CD4-positive, alpha-beta memory T cell (primary cell): ENCODE data around the gene ISLR. TPM values are rescaled to one million over a fixed set of nuclear protein-coding genes. Genes with fewer than 3 reads are reported as not detected.

Experiments
- CTCF ChIA-PET: fragments of 350-600 bp; sonication (Branson Sonifier 250); formaldehyde crosslinking; loops from one replicate; lab custom pipeline; 2021; ENCODE audit warnings: inconsistent platforms; ENCODE audit not compliant: partially characterized antibody; lab: Charles Lee
- POLR2A ChIA-PET: fragments of 350-600 bp; sonication (Branson Sonifier 250); formaldehyde crosslinking; loops from one replicate; lab custom pipeline; 2021; ENCODE audit not compliant: partially characterized antibody; lab: Charles Lee
- DNase-seq, 5 donors: peaks; one replicate each; pipeline versions ENCODE4 v3.0.0 to v3.0.0-alpha.2; 2020 to 2022; ENCODE audit warnings: mixed read lengths in 1 of 5
- H3K27ac ChIP-seq: one replicate; pipeline ENCODE4 v1.7.0; 2013; ENCODE audit warnings: low read depth, low read length
- H3K27me3 ChIP-seq: 2 replicates; pipeline ENCODE4 v1.7.0; 2013; ENCODE audit warnings: mild to moderate bottlenecking, low read length, moderate library complexity; ENCODE audit not compliant: insufficient read depth
- H3K36me3 ChIP-seq: 2 replicates; pipeline ENCODE4 v1.7.0; 2013; ENCODE audit warnings: mild to moderate bottlenecking, low read length, moderate library complexity; ENCODE audit not compliant: insufficient read depth
- H3K4me1 ChIP-seq: 2 replicates; pipeline ENCODE4 v1.7.0; 2013; ENCODE audit warnings: mild to moderate bottlenecking, low read length, moderate library complexity; ENCODE audit not compliant: insufficient read depth
- H3K4me3 ChIP-seq, 2 donors: one replicate each; pipeline ENCODE4 v1.7.0; 2013; ENCODE audit warnings: low read length in 2 of 2, mild to moderate bottlenecking in 1 of 2
- H3K9me3 ChIP-seq, 2 donors: one replicate each; pipeline ENCODE4 v1.7.0; 2013; ENCODE audit warnings: low read length in 2 of 2, control low read depth in 1 of 2; ENCODE audit not compliant: control insufficient read depth in 1 of 2
- H3K27ac Mint-ChIP-seq, 7 donors: one replicate each; pipeline ENCODE4 v1.8.0; 2020 to 2021; ENCODE audit warnings: mixed read lengths in 7 of 7, mild to moderate bottlenecking in 6 of 7, inconsistent platforms in 3 of 7, moderate library complexity in 3 of 7
- H3K27me3 Mint-ChIP-seq, 2 donors: one replicate each; pipeline ENCODE4 v1.8.0; 2020 to 2021; ENCODE audit warnings: mixed read lengths in 2 of 2
- H3K36me3 Mint-ChIP-seq, 2 donors: one replicate each; pipeline ENCODE4 v1.8.0; 2020 to 2021; ENCODE audit warnings: mixed read lengths in 2 of 2, inconsistent platforms in 1 of 2, mild to moderate bottlenecking in 1 of 2
- H3K4me1 Mint-ChIP-seq, 4 donors: one replicate each; pipeline ENCODE4 v1.8.0; 2020 to 2021; ENCODE audit warnings: mixed read lengths in 4 of 4, mild to moderate bottlenecking in 1 of 4
- H3K4me3 Mint-ChIP-seq, 8 donors: one replicate each; pipeline ENCODE4 v1.8.0; 2020 to 2021; ENCODE audit warnings: mixed read lengths in 8 of 8, mild to moderate bottlenecking in 7 of 8, moderate library complexity in 6 of 8, inconsistent platforms in 3 of 8
- H3K9me3 Mint-ChIP-seq, 8 donors: one replicate each; pipeline ENCODE4 v1.8.0; 2020 to 2021; ENCODE audit warnings: mixed read lengths in 8 of 8, mild to moderate bottlenecking in 5 of 8, inconsistent platforms in 3 of 8, moderate library complexity in 1 of 8
- intact Hi-C: fragments of 100-400 bp; cut with micrococcal nuclease; formaldehyde crosslinking; loops from one replicate; pipeline ENCODE4 v1.15.1; 2023
- polyA plus RNA-seq, 2 donors: library from polyadenylated mRNA; unstranded; fragments of 300-500 nt; fragmentation: Illumina TruSeq; gene quantifications; one replicate each; pipeline ENCODE4 v1.2.3, GENCODE V29; 2021
- total RNA-seq, 2 experiments: library from RNA; stranded (reverse); gene quantifications; one replicate each; pipeline ENCODE4 v1.2.3, GENCODE V29; 2021

Gene ISLR
- total and polyA plus RNA-seq, 4 experiments from 2014 or later = not detected

DNA sequence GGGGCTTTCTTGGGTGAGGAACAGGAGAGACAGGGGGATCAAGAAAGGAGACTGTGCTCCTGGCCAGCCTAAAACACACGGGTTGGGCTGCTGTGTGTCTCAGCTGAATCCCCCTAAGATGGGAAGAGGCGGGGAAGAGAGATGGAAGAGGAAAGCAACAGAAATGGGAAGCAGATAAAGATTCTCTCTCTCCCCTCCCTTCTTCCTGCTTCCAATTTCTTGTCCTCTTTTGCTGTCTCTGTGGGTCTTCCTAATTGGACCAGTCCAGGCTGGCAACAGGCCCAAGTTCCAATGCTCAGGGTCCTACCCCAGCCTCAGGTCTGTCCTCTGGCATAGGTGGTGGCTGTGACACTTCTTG, 36.0 kb upstream of the ISLR start:
- H3K36me3 ChIP-seq = no peaks in the 10 kb centered on the region
- Mint-ChIP-seq H3K27ac (peak overlapping the region in 1 of 7 donors; percentile 59), H3K27me3 (peaks cover 40 to 53% of the 10 kb centered on the region in 2 donors), H3K36me3 (no peaks in the 10 kb centered on the region), H3K4me1 (peaks cover 11 to 26% (median 18%) of the 10 kb centered on the region in 4 donors), H3K4me3 (peak overlapping the region in 5 of 8 donors; percentile 29 to 83 (median 50)), H3K9me3 (no peaks in the 10 kb centered on the region)
- no peak overlapping the region for H3K27ac ChIP-seq
- H3K4me3 ChIP-seq = no peak overlapping the region
- POLR2A ChIA-PET = no interaction called here
- peaks cover 23% of the 10 kb centered on the region for H3K27me3 ChIP-seq
- no peaks in the 10 kb centered on the region for H3K9me3 ChIP-seq
- intact Hi-C loops = no loop called here
- H3K4me1 ChIP-seq = peaks cover 15% of the 10 kb centered on the region
- CTCF ChIA-PET = interaction anchor here (0.6 kb wide), 1 partner anchor 138 kb away, joined by 3 read pairs; no protein-coding TSS in a partner anchor
- DNase-seq = no peak

DNA sequence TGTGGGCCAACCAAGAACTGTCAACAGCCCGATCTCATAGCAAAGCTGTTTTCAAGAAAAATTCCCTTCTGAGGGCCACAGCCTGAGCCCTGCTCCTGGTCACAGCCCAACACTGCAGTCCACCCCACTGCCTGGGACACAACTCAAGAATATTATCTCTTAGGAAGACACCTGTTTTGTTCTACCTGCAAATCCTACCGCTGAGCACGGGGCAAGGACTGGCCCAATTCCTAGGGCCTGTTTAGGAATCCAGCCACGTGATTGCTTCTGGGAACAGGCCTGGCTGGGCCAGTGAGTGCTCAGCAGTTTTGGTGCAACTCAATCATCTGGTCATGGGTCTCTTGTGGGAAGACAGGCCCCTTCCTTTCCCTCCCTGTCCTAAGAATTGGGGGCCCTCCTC, 34.9 kb upstream of the ISLR start:
- no peak overlapping the region for H3K4me3 ChIP-seq
- peaks cover 15% of the 10 kb centered on the region for H3K4me1 ChIP-seq
- intact Hi-C loops = no loop called here
- H3K9me3 ChIP-seq = no peaks in the 10 kb centered on the region
- H3K4me1 Mint-ChIP-seq = peaks cover 11 to 26% (median 18%) of the 10 kb centered on the region in 4 donors
- DNase-seq = no peak
- no peaks in the 10 kb centered on the region for H3K36me3 ChIP-seq
- H3K9me3 Mint-ChIP-seq = no peaks in the 10 kb centered on the region
- CTCF ChIA-PET = no interaction called here
- no peaks in the 10 kb centered on the region for H3K36me3 Mint-ChIP-seq
- H3K27ac Mint-ChIP-seq = no peak overlapping the region
- no peak overlapping the region for H3K27ac ChIP-seq
- H3K4me3 Mint-ChIP-seq = peak overlapping the region in 1 of 8 donors; percentile 20
- H3K27me3 Mint-ChIP-seq = peaks cover 38 to 48% of the 10 kb centered on the region in 2 donors
- POLR2A ChIA-PET = no interaction called here
- peaks cover 19% of the 10 kb centered on the region for H3K27me3 ChIP-seq

DNA sequence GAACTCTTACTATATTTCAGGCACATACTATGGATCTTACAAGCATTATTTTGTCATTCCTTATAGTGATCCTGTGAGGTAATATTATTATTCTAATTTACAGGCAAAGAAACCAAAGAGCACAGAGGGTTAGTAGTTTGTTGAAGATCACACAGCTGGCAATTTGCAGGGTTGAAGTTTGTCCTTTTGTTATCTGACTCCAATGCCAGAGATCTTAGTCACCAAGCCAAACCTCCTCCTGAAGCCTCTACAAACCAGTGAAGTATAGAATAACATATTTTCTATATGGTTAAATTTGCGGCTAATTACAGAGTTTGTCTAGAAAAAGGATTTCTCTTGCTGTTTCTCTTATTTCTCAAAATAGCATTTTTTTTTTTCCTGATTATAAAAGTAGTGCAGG, 31.9 kb upstream of the ISLR start:
- ChIA-PET POLR2A (no interaction called here), CTCF (no interaction called here)
- Mint-ChIP-seq H3K36me3 (no peaks in the 10 kb centered on the region), H3K27ac (no peak overlapping the region), H3K4me1 (peaks cover 6 to 9% (median 8%) of the 10 kb centered on the region in 4 donors), H3K9me3 (peaks cover 0 to 5% (median 3%) of the 10 kb centered on the region in 8 donors), H3K27me3 (peaks cover 33 to 45% of the 10 kb centered on the region in 2 donors), H3K4me3 (no peak overlapping the region)
- Histone ChIP-seq H3K27me3 (peaks cover 18% of the 10 kb centered on the region), H3K27ac (no peak overlapping the region), H3K36me3 (no peaks in the 10 kb centered on the region), H3K4me3 (no peak overlapping the region), H3K9me3 (no peaks in the 10 kb centered on the region), H3K4me1 (peaks cover 8% of the 10 kb centered on the region)
- no peak for DNase-seq
- intact Hi-C loops = no loop called here

DNA sequence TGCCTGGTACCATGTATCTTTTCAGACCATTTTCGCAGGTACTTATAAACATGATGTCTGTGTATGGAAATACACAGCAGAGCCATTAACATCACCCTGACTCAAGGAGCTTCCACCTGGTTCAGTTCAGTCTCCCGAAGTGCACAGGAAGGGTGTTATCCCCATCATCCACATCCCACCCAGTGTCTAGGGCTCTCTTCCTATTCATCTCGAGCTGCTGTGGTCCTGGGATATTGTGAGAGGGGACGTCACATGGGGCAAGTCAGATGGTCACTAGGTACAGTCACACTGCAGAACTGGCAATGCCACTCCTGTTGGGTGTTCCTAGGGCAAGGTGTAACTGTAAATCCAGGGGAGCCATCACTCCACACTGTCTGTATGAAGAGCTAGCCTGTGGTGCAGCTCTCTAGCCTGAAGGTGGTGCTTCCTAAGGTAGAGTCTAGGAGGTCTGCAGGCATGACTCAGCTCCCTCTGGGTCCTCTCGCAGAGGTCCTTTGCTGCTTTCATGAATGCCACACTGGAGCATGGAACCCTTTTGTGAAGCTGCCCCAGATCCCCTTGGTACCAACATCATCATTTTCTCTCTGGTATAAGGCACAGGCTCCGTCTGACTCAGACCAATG, 29.2 kb upstream of the ISLR start:
- intact Hi-C loops = no loop called here
- DNase-seq = no peak
- ChIA-PET CTCF (no interaction called here), POLR2A (no interaction called here)
- no peaks in the 10 kb centered on the region for H3K4me1 ChIP-seq
- H3K27me3 ChIP-seq = no peaks in the 10 kb centered on the region
- H3K4me1 Mint-ChIP-seq = no peaks in the 10 kb centered on the region
- no peaks in the 10 kb centered on the region for H3K36me3 Mint-ChIP-seq
- H3K4me3 Mint-ChIP-seq = no peak overlapping the region
- H3K4me3 ChIP-seq = no peak overlapping the region
- peaks cover 23 to 31% of the 10 kb centered on the region in 2 donors for H3K27me3 Mint-ChIP-seq
- H3K9me3 Mint-ChIP-seq = peaks cover 0 to 10% (median 5%) of the 10 kb centered on the region in 8 donors
- H3K36me3 ChIP-seq = no peaks in the 10 kb centered on the region
- H3K27ac ChIP-seq = no peak overlapping the region
- H3K9me3 ChIP-seq = no peaks in the 10 kb centered on the region
- no peak overlapping the region for H3K27ac Mint-ChIP-seq

DNA sequence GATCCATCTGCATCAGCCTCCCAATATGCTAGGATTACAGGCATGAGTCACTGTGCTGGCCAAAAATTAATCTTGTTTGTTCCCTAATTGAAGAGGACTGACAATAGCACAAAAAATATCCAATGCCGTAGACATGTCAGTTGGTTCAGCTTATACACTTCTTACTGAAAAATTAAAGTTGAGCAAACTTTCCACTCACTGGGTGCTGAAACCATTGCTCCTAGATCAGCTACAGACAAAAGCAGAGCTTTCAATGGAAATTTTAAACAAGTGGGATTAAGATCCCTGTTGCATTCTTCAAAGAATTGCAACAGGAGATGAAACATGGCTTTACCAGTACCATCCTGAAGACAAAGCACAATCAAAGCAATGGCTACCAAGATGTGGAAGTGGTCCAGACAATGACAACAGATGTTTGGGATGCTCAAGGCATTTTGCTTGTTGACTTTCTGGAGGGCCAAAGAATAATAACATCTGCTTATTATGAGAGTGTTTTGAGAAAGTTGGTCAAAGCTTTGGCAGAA, 27.2 kb upstream of the ISLR start:
- intact Hi-C loops = no loop called here
- Histone ChIP-seq H3K36me3 (no peaks in the 10 kb centered on the region), H3K4me3 (no peak overlapping the region), H3K4me1 (no peaks in the 10 kb centered on the region), H3K9me3 (no peaks in the 10 kb centered on the region), H3K27me3 (no peaks in the 10 kb centered on the region), H3K27ac (no peak overlapping the region)
- DNase-seq = no peak
- Mint-ChIP-seq H3K4me1 (no peaks in the 10 kb centered on the region), H3K27ac (no peak overlapping the region), H3K36me3 (no peaks in the 10 kb centered on the region), H3K9me3 (peaks cover 0 to 10% (median 5%) of the 10 kb centered on the region in 8 donors), H3K4me3 (no peak overlapping the region), H3K27me3 (peaks cover 19 to 20% of the 10 kb centered on the region in 2 donors)
- ChIA-PET POLR2A (no interaction called here), CTCF (no interaction called here)

DNA sequence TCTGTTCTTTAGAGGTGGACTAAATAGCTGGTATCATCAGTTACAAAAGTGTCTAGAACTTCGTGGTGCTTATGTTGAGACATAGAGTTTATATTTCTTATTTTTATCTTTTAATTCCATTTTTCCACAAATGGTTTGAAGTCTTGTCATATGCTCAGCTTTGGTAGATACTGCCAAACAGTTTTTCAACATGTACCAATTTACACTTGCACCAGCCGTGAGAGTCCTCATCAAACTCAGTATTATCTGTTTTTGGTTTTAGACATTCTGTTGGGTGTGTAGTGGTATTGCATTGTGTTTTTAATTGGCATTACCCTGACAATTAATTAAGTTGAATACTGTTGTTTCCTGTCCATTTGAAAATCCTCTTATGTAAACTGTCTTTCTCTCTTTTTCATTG, 26.5 kb upstream of the ISLR start:
- H3K9me3 Mint-ChIP-seq = peaks cover 0 to 10% (median 5%) of the 10 kb centered on the region in 8 donors
- intact Hi-C loops = no loop called here
- H3K27me3 Mint-ChIP-seq = peaks cover 19 to 20% of the 10 kb centered on the region in 2 donors
- no peaks in the 10 kb centered on the region for H3K4me1 Mint-ChIP-seq
- Histone ChIP-seq H3K4me3 (no peak overlapping the region), H3K27ac (no peak overlapping the region), H3K36me3 (no peaks in the 10 kb centered on the region), H3K27me3 (no peaks in the 10 kb centered on the region), H3K9me3 (no peaks in the 10 kb centered on the region), H3K4me1 (no peaks in the 10 kb centered on the region)
- H3K36me3 Mint-ChIP-seq = no peaks in the 10 kb centered on the region
- CTCF ChIA-PET = no interaction called here
- no peak for DNase-seq
- H3K4me3 Mint-ChIP-seq = no peak overlapping the region
- POLR2A ChIA-PET = no interaction called here
- H3K27ac Mint-ChIP-seq = no peak overlapping the region

DNA sequence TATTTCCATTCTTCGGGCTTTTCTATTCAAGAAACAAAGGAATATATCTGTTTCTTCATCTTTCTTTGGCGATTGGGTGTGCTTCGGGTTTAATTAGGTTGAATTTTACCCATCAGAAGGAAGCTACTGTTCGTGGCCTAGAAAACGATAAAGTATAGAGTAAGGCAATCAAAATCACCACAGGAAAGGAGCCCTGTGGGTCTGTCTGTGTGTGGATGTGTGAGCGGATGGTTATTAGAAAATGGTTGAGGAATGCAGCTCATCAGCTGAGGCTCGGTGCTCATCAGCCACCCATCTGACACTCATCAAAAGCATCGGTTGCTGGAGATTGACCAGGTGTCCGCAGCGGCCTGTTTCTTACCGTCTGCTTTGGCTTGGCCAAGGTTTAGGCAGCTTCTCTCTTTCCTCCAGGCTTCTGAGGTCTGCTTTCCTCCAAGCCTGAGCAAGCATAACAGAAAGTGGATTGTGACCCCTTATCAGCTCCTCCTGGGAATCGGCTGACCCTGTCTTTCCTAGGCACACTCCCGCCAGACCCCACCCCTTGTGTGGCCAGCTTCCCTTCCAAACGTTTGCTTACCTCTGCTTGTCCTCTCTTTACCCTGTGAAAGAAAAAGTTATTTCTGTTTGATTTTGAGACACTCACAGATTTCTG, 17.6 kb upstream of the ISLR start:
- peaks cover 16 to 24% of the 10 kb centered on the region in 2 donors for H3K27me3 Mint-ChIP-seq
- POLR2A ChIA-PET = no interaction called here
- intact Hi-C loops = no loop called here

More for the DNA sequence above, 17.6 kb upstream of the ISLR start:
- Histone ChIP-seq H3K4me1 (no peaks in the 10 kb centered on the region), H3K9me3 (no peaks in the 10 kb centered on the region), H3K36me3 (no peaks in the 10 kb centered on the region), H3K4me3 (no peak overlapping the region), H3K27me3 (no peaks in the 10 kb centered on the region), H3K27ac (no peak overlapping the region)
- no peak overlapping the region for H3K4me3 Mint-ChIP-seq
- no peak overlapping the region for H3K27ac Mint-ChIP-seq
- H3K36me3 Mint-ChIP-seq = no peaks in the 10 kb centered on the region
- DNase-seq = no peak
- peaks cover 0 to 5% (median 2%) of the 10 kb centered on the region in 4 donors for H3K4me1 Mint-ChIP-seq
- H3K9me3 Mint-ChIP-seq = peaks cover 0 to 1% (median 0%) of the 10 kb centered on the region in 8 donors
- CTCF ChIA-PET = interaction anchor here (1.5 kb wide), 1 partner anchor 28 kb away, joined by 3 read pairs; no protein-coding TSS in a partner anchor
